ENCODE data around the gene LAMC1.
A peak's percentile ranks its signal among the peaks of the same experiment; 100 is the strongest.

LAMC1 gene

DNA sequence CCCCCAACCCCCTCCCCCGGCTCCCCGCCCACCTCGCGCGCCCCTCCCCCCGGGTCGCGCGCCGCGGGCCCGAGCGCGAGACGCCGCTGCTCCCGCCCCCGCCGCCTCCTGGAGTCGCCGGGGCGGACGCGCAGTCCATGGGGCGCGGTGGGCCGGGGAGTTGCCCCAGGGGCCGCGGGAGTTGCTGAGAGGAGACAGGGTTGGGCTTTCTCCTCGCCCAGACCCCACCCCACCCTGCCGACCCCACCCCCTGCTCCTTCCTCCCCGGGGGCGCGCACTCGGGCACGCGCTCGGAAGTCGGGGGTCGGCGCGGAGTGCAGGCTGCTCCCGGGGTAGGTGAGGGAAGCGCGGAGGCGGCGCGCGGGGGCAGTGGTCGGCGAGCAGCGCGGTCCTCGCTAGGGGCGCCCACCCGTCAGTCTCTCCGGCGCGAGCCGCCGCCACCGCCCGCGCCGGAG lies at the start of gene LAMC1:
Gene LAMC1, plus strand, starts transcription at position 275 of the 455 bp plus-strand sequence. CDS start 297 bp downstream, outside the sequence.
- peak; percentile 95 for DNase-seq

- DNase-seq = no peak
These were observed 48.6 kb upstream of the LAMC1 start for GRCh38 chr1:182974506-182975191.

DNA sequence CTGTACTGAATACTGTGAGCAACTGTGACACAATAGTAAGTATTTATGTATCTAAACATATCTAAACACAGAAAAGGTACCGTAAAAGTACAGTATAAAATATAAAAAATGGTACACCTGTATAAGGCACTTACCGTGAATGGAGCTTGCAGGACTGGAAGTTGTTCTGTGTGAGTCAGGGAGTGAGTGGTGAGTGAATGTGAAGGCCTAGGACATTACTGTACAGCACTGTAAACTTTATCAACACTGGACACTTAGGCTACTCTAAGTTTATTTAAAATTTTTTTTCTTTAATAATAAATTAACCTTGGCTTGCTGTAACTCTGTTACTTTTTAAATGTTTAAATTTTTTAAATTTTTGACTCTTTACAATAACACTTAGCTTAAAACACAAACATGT lies 45.7 kb upstream of the LAMC1 start:
- no peak for DNase-seq

- DNase-seq = no peak
These were observed 44.9 kb upstream of the LAMC1 start for GRCh38 chr1:182978151-182978853.

- no peak for DNase-seq
These were observed 39.1 kb upstream of the LAMC1 start for GRCh38 chr1:182984138-182984537.

- no peak for DNase-seq
These were observed 38.6 kb upstream of the LAMC1 start for GRCh38 chr1:182984621-182985020.

- no peak for DNase-seq
These were observed 37.3 kb upstream of the LAMC1 start for GRCh38 chr1:182985876-182986275.

- DNase-seq = no peak
These were observed 32.6 kb upstream of the LAMC1 start for GRCh38 chr1:182990413-182991144.

GRCh38 chr1:182993746-182994145 lies 29.5 kb upstream of the LAMC1 start:
- DNase-seq = no peak

DNA sequence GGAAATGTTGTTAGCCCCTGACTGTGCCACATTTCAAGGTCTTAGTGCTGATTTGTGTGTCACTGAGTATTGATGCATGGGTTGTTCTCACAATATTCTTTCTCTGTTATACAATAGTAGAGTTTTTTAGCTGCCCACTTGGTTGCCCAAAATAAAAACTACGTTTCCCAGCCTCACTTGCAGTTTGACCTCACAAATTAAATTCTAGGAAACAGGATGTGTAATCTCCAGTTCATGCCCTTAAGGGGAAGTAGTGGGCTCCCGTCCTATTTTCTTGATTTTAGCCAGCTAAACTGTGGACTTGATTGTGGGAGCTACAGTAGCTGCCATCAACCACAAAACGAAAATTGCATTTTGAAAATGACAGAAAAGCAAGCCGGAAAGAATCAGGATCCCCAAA lies 27.3 kb upstream of the LAMC1 start:
- no peak for DNase-seq

- no peak for DNase-seq
These were observed 26.4 kb upstream of the LAMC1 start for GRCh38 chr1:182996816-182997215.

GRCh38 chr1:182998482-182998881 lies 24.7 kb upstream of the LAMC1 start:
- no peak for DNase-seq

DNA sequence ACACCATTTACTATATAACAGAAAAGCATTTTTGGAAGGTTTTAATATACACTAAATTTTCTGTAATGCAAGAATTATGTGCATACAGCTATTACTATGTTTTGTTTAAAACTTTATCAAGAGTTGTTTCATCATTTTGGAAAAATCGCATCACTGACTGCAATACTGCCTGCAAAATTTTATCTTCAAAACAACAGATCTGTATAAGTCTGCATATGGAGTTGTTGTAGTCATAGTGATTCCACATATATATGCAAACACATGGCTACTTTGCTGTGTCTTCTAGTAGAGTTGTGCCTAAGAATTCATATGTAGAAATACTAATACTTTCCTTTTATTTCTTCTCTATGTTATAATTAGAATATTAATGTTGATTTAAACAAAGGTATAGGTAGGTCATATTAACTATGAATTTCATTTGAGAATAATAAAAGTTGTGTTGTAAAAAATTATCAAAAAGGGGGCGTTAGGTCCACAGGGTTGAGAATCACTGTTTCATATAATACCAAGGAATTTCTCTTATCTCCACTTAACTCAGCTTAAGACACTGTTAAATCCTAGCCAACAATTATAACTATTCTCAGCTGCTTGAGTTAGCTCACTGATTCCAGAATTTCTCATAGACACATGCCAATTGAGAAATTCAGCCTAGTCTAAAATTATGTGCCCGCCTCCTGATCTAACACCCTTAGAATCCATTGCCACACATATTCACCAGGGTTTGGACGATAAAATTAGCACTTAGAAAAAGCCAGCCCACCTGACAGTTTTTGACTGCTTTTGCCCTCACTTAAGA lies 22.9 kb upstream of the LAMC1 start:
- peak; percentile 4 for DNase-seq

GRCh38 chr1:183002267-183002666 lies 21.0 kb upstream of the LAMC1 start:
- no peak for DNase-seq

GRCh38 chr1:183002797-183003196 lies 20.4 kb upstream of the LAMC1 start:
- no peak for DNase-seq

DNA sequence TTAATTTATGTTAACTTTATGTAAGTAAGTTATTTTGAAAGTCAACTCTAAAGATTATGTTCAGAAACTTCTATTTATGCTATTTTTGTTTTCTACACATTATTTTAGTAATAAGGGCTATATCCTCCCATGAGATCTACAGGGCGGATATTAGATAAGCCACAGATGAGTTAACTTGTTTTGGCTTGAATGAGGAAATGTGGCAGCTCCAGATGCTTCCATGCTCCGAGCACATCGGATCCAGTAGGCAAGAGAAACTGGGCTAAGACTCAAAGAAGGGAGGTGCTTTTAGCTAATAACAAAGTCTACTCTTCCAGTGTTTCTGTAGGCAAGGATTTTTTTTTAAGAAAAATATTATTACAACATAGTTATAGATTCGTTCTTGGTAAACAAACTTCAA lies 20.0 kb upstream of the LAMC1 start:
- peak; percentile 14 for DNase-seq

DNA sequence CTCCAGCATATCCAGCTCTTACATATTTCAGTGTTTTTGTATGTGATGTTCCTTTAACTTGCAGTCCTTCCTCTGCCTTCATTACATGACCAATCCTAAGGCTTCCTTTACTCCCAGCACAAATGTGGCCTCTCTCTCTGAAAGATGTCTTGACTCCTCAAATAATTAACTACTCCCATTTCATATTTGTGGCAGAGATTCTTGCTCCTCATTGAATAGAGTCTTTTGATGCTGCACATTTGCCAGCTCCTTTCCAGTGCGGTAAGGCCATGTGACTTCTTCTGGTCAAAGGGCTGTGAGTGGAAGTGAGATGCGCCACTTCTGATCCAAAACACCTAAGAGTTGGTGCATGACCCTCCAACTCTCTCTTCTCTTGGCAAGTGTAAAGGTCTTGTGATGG lies 19.1 kb upstream of the LAMC1 start:
- DNase-seq = no peak

GRCh38 chr1:183011859-183012258 lies 11.4 kb upstream of the LAMC1 start:
- DNase-seq = no peak

DNA sequence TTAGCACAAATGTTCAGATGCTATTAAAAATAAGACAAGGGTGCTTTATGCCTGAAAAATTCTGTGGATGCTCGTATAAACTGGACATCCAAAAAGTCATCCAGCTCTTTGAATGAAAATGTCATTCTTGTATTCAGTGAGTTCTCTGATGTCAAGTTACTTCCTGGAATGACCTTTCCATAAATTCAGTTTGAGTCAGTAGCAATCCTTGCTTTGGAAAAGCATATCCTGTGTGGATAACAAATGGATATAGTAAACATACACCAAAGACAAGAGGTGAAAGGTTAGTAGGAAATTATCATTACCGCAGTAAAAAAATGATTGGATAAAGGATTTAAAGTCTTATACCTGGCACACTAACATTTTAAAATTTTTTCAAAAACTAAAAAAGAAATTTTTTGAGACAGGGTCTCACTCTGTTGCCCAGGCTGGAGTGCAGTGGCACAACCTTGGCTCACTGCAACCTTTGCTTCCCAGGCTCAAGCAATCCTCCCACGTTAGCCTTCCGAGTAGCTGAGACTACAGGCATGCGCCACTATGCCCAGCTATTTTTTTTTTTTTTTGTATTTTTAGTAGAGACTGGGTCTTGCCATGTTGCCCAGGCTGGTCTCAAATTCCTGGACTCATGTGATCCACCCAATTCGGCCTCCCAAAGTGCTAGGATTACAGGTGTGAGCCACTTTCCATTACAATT lies 10.8 kb upstream of the LAMC1 start:
- DNase-seq = no peak

DNA sequence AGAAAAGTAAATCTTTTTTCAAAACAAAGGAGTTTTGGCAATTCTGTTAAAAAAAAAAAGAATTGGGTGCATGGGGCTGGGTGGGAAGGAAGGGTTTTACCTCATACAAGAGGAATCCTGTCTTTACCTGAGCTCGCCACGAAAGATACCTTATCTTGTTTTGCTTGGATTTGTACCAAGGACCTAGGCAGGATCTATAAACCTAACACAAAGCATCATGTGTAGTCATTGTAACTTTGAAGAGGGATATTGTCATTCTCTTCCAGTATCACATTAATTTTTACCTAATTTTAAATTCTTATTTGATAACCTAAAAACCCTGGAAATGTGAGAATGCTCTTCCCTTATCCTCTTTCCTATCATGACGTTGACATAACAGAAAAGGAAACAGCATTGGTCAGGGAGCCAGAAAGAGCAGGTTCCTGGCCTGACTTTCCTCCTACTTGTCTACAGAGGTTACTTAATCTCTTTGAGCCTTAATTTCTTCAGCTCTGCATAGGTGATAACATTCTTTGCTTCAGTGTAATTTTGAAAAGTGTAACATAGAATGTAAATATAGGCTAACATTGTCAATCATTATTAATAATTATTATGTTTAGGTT lies 4.0 kb upstream of the LAMC1 start:
- DNase-seq = no peak

DNA sequence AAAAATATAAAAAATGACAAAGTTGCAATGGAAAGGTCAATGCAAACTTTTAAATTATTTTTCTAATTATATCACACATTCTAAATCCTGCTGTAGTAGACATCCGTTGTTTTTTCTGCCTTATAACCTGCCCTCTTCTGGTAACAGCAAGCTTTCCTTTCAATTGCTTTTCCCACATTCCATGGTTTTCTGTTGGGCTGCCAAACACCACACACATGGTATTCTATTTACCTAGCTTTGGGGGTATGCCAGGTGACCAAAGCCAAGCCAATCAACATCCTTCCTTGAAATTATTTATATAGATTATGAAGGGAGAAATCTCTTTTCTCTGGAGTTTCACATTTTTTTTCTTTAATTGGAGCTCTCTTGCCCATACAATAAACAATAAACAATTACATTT lies 3.4 kb upstream of the LAMC1 start:
- DNase-seq = no peak
